GM08714 (cell line): ENCODE results near the gene C9orf85.
"Not testable (repeated sequence)": the region's sequence is repeated elsewhere in the genome, so short reads cannot be mapped to it uniquely, and the experiment has no call there.

Experiments used
- H3K4me3 ChIP-seq: fragments of 200-500 bp; sonication (Bioruptor generic); 2 replicates; pipeline ENCODE4 v1.5.1; 2014; ENCODE audit warnings: mild to moderate bottlenecking, low read length, inconsistent platforms
- ZNF274 ChIP-seq: IDR thresholded peaks from 2 replicates; pipeline ENCODE4 v1.6.1; 2012; ENCODE audit warnings: mild to moderate bottlenecking, low read depth, low read length

The C9orf85 gene

DNA sequence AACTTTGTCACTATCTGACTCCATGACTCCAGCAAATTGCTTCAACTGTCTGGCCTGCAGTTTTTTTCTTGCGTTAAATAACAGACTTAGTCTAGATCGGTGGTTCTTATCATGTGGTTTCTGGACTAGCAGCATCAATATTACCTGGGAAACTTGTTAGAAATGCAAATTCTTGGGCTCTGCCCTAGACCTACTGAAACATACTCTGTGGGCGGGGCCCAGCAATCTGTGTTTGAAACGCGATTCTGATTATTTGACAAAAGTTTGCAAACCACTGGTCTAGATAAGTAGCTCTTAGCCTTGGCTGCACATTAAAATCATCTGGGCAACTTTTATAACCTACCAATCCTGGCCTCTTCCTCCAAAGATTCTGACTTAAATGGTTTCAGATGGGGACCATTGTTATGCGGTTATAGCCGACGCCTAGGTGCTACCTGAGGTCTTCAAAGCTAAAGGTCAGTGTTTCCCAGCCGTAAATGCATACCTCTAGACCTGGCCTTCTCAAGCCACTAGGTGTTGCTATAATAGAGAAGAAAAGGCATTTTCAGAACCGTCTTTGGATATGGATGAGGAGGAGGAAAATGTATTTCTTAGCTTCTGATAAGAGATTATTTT, 74.0 kb downstream of the C9orf85 start:
- no peak for TF ChIP-seq ZNF274
- H3K4me3 ChIP-seq = no peak overlapping the region

DNA sequence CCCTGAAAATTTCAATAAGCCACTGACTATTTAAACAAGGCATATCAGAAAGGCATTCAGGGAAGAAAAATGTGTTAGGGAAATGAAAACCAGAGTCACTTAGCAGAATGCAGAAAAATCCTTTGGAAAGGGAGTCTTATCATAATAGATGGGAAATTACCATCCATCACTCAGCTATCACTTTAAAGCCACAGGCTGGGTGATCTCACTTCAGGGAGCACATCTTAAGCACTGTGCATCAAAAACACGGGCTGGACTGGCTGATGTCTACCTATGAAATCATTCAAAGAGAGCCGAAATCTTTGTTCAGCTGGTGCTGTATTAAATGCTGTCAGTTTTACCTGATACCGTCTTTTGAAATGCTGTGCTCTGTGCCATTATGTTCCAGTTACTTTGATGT, 75.5 kb downstream of the C9orf85 start:
- TF ChIP-seq ZNF274 = no peak
- no peak overlapping the region for H3K4me3 ChIP-seq

DNA sequence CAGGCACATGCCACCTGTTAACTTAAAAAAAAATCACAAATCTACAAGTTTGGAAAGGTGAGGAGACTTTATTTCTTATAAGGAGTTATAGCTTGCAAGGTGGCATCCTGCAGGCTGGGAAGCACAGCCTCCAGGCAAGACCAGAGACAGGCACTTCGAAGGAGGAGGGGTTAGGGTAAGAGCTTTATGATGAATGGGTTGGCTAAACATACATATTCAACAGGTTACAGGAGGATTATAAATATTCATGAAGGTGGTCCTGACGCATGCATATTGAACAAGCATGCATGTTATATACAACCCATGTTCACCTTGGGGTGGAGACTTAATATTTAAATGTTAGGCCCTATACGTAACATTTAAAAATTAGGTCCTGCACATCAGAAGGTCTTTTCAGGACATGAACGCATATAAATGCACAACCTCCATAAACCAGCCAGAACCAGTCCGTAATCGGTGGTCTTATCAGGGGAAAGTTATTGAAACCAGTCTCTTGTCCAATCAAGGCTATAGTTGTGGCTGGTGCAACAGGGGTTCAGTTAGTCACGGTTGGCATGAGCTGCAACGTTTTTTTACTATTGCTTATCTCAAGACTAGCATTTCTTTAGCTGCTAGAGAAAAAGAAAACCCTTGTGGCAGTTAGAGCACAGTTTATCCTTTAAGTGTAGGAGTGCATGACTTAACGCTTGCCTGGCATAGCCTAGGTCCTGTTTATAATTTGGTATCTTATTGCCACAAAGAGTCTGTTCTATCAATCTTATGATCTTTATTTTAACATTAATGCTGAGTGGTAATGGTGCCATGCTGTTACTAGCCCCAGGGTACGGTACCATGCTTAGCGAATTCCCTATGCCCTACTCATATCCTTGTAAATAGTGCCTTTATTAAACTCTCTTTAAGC, 76.3 kb downstream of the C9orf85 start:
- no peak for TF ChIP-seq ZNF274
- H3K4me3 ChIP-seq = no peak overlapping the region

DNA sequence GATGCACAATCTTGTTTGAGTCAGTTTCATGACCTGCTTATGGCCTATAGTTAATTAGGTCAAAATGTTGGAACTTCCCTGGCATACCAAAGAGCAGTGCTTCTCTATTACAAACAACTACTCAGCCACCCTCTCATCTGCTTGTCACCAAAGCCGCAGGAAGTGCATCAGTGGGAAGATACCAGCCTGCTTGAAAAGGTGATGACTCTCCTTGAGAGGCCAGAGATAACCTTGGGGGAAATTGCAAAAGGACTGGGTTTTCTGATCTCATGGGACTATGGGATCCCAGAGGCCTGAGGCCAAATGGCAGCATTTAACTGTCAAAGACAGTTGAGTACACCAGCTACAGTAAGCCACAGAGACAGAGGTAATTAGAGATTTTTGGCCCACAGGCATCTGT, 79.0 kb downstream of the C9orf85 start:
- no peak for TF ChIP-seq ZNF274
- no peak overlapping the region for H3K4me3 ChIP-seq

DNA sequence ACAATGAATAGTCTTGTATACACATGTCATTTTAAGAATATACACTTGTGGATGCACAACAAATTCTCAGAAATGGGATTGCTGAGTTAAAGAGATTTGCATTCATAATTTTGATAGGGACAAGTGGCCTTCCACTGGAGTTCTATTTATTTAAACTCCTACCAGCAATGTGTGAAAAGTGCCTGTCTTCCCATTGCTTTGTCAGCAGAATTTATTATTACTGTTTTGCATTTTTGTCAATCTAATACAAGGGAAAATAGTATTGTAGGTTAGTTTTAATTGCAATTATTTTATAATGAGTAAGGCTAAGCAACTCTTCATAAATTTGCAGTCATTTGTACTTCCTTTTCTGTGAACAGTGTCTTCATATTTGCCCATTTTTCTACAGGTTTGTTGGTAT, 94.0 kb downstream of the C9orf85 start:
- no peak overlapping the region for H3K4me3 ChIP-seq
- no peak for TF ChIP-seq ZNF274

DNA sequence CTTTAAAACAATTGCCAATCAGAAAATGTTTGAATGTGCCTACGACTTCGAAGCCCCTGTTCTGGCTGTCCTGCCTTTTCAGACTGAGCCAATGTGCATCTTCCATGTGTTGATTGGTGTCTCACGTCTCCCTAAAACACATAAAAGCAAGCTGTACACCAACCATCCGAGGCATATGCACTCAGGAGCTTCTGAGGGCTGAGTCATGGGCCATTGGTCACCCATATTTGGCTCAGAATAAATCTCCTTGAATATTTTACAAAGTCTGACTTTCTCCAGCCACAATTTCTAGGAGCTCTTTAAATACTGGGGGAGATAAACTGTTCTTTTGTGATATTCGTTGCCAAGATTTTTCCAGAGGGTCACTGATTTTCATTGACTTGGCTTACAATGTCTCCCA, 95.1 kb downstream of the C9orf85 start:
- H3K4me3 ChIP-seq = no peak overlapping the region
- TF ChIP-seq ZNF274 = no peak

DNA sequence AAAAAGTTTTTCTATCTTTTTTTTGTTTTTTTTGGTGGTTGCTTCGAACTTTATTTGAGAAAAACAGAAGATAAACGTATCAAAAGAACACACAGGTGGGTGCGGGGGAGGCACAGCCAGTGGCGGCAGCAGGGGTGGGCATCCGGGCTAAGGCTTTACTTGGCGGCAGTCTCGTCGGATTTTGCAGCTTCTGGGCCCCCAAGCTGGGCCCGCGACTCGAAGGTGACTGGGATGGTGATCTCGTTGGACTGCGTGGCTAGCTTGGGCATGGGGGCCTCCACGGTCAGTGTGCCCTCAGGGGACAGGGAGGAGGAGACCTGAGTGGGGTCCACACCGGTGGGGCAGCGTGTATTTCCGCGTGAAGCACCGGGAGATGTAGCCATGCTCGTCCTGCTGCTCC, 96.3 kb downstream of the C9orf85 start:
- H3K4me3 ChIP-seq = not testable (repeated sequence)

DNA sequence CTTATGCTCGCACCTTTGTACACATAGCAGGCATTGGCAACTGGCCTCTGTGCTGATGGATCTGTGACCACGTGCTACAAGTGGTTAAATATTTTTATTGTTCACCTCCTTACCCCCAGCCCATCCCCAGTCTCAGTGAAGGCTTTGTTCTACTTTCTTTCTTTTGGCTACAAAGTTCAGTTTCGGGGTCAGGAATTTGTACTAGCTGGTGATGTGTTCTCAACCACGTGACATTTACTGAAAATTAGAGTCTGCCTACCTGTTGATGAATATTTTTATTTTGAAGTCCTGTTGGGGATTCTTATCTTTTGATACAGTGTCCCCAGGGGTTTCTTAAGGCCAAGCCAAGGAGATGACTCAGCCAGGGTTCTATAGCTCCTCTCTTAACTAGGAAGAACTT, 101.2 kb downstream of the C9orf85 start:
- no peak for TF ChIP-seq ZNF274
- no peak overlapping the region for H3K4me3 ChIP-seq

DNA sequence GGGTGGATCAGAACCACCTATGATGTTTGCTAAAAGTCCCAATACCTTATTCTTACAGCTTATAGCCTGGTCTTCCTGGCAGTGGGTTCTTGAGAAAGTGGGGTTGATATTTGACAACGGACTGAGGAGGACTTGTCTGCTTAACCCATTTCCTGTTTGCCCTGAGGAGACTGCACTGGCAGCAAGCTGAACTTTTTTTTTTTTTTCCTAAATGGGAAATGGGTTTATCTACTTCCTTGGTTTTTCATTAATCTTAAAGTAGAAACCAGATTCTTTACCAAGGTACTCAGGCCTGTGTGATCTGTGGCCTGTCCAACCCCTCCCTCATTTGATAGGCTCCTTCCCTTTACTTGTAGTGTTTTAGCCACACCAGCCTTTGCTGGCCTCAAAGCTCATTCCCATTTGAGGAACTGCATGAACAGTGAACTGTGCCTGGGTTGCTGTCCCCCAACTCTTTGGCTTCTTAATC, 101.9 kb downstream of the C9orf85 start:
- H3K4me3 ChIP-seq = no peak overlapping the region
- no peak for TF ChIP-seq ZNF274

DNA sequence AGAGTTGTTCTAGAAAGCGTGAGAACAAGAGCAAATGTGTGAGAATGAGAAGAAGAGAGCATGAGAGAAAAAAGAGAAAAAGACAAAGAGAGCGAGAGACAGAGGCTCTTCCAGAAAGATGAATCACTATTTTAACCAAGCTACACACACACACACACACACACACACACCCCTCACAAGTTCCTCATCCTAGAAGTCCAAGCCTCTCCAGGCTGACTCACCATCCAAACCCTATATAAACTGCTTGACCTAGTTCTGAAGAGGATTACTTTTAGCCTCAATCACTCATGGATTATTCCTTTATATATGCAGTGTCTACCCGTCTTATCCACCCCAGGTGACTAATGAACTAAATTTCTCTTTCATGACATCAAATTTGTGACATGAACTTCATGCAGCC, 111.4 kb downstream of the C9orf85 start:
- H3K4me3 ChIP-seq = no peak overlapping the region
- no peak for TF ChIP-seq ZNF274
